GM12891 (cell line): ENCODE data around the gene ECI2.

ENCODE experiments used
- DNase-seq: peaks from one replicate; pipeline ENCODE4 v3.0.0; 2011; ENCODE audit warnings: low spot score; ENCODE audit not compliant: insufficient read length
- FAIRE-seq: peaks from 2 replicates; lab custom pipeline; 2011; peaks lifted over from hg19 to GRCh38; lab: Jason Lieb, UNC
- PAX5 ChIP-seq: IDR thresholded peaks from 2 replicates; pipeline ENCODE4 v1.6.1; 2011; ENCODE audit warnings: low read length, moderate library complexity, mild to moderate bottlenecking; ENCODE audit not compliant: insufficient read depth, severe bottlenecking
- POLR2A ChIP-seq: IDR thresholded peaks from 2 replicates; pipeline ENCODE4 v1.6.1; 2011; ENCODE audit warnings: low read depth, low read length, control low read depth
- POLR2AphosphoS5 ChIP-seq: IDR thresholded peaks from 2 replicates; pipeline ENCODE4 v1.6.1; 2011; ENCODE audit warnings: low read depth, low read length, control low read depth
- POU2F2 ChIP-seq: IDR thresholded peaks from 2 replicates; pipeline ENCODE4 v1.6.1; 2011; ENCODE audit warnings: low read depth, mild to moderate bottlenecking, control low read depth, low read length, moderate library complexity
- SPI1 ChIP-seq: IDR thresholded peaks from 2 replicates; pipeline ENCODE4 v1.6.1; 2011; ENCODE audit warnings: low read depth, low read length, control low read depth
- TAF1 ChIP-seq: IDR thresholded peaks from 2 replicates; pipeline ENCODE4 v1.6.1; 2011; ENCODE audit warnings: low read depth, low read length, control low read depth

Gene ECI2

DNA sequence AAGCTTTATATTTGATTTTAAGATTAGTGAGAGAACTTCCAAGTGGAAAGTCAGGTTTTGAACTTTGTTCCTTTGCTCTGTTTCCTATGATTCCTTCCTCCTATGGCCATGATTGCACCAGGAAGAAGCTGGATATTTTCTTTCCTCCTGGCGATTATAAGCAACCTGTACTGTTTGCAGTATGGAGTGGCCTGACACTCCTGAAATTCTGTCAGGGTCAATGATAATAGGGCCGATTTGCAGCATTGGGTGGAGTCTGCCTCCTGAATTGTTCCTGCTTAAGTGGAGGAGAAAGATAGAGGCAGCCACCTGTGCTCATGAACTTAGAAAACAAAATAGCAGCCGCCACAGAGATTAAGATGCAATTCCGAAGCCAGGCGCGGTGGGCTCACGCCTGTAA, 46.7 kb downstream of the ECI2 start:
- no peak for TF ChIP-seq TAF1
- TF ChIP-seq POLR2A = no peak
- no peak for TF ChIP-seq POLR2AphosphoS5
- no peak for TF ChIP-seq PAX5
- no peak for TF ChIP-seq SPI1
- no peak for DNase-seq
- no peak for FAIRE-seq

DNA sequence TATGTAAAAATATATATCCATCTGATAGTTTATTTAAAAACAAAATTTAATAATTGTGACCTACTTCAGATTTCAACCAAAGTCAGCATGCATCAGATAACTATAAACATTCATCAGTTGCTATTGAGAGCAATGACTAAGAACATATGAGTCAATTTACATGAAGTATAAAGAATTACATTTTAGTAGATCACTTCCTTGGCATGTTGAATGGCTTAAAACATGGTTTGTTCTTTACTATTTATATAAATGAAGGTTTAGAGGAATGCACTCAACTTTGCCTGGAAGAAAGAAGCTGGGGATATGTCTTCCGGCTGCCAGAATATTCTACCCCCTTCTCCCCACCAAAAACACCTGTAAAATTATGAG, 50.1 kb downstream of the ECI2 start:
- no peak for TF ChIP-seq POLR2AphosphoS5
- FAIRE-seq (no peak), DNase-seq (no peak)

DNA sequence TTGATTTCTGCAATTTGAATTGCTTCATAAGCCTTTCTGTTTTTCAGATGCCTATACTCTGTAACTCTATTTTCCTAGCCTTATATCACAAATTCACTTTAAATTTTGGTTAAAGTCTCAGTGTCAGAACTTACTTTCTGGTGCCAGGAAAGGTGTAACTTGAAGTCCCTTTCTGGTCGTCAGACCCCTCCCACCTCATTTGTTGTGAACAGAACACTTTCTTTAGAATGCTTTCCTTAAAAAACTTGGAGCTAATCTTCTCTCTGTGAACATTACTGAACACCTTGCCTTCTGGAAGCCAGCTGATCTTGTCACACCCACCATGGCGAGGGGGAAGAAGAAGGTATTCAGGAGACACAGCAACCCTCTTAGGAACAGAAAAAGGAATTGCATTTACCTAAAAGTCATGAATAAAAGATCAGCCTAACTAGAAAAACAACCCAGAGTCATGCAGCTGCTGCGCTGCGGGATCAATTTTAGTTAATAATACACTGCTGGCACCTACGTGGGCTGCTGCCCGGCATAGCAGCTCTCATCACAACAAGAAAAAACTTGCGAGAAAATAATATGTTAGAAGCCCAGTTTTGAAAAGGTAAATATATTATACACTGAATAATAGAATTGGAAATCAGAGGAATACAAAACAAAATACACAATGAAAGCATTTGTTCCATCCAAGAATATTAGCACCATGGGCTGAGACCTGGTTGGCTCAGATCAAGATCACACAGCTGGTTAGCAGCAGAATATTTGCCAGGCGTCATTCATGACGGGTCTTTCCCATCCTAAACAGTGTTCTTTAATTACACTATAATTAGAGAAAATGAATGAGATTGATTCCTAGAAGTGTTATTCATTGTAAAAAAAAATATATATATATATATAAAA, 50.7 kb downstream of the ECI2 start:
- FAIRE-seq (no peak), DNase-seq (no peak)
- TF ChIP-seq TAF1 (no peak), SPI1 (no peak), POLR2A (no peak), POLR2AphosphoS5 (no peak), PAX5 (no peak), POU2F2 (no peak)

DNA sequence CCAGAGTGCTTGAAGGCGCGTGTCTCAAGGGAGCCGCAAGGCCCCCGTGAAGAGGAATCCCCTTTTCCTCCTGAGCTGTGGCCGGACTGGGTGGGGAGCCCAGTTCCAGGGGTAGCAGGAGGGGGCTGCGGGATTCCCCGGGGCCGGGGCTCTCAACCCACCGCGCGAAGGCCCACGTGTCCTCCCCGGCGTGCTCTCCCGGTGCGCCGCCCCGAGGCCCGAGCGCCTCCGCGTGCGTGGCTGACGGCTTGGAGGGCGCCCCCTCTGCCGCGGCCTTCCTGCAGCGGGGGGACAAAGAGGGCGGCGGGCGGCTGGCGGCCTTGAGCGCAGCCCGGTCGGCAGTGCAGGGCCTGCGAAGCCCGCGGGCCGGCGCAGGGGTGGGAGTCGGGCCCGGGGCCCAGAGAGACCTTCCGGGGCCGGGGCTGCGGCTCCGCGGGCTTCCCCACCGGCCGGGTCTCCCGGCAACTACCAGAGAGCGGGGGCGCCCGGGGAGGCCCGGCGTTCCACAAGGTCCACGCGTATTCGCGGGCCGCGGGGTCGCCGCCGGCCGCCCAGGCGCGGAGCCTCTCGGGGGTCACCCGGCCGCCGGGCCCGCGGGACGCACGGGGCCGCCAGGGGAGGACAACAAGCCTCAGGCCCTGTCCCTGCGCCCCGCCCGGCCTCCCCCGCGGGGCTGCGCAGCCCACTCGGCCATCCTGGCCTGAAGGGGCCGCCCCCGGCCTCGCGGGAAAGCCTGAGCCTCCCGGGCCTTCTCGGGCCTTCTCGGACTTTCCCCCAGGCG, 56.5 kb downstream of the ECI2 start, which contains the start of gene FAM217A:
TSS of gene FAM217A (minus strand) at position 447 of the 781 bp plus-strand sequence. CDS start 1,723 bp downstream, outside the sequence.
- FAIRE-seq = no peak
- DNase-seq = no peak
- no peak for TF ChIP-seq PAX5
- TF ChIP-seq SPI1 = no peak
- no peak for TF ChIP-seq POLR2AphosphoS5
- TF ChIP-seq POU2F2 = no peak
- no peak for TF ChIP-seq TAF1
- TF ChIP-seq POLR2A = no peak

DNA sequence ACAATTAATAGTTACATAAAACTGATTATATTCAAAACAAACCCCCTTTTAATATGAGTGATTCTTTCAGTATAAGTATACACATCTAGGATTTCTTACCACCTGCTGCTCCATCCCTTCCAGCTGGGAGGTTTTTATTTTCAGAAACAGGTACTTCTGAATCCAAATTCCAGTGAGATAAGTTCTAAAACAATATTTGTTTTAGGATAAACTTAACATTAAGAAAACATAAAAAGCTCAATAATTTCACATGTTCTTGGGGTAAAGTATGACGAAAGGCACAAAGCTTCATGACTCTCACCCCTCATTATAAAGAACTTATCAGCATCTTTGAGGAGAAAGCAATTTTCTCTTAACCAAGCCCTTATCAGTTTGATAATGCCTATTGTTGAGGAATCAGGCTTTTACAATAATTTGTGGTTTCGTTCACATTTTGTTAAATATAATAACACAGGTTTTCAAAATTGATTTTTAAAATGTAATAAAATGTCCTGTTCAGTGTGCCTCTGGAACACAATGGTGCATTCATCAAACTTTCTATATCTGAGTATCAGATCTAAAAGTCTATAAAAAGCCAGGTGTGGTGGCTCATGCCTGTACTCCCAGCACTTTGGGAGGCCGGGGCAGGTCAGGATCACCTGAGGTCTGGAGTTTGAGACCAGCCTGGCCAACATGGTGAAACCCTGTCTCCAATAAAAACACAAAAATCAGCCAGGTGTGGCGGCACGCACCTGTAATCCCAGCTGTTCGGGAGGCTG, 60.7 kb downstream of the ECI2 start:
- DNase-seq (no peak), FAIRE-seq (no peak)
- no peak for TF ChIP-seq POU2F2
- no peak for TF ChIP-seq TAF1

DNA sequence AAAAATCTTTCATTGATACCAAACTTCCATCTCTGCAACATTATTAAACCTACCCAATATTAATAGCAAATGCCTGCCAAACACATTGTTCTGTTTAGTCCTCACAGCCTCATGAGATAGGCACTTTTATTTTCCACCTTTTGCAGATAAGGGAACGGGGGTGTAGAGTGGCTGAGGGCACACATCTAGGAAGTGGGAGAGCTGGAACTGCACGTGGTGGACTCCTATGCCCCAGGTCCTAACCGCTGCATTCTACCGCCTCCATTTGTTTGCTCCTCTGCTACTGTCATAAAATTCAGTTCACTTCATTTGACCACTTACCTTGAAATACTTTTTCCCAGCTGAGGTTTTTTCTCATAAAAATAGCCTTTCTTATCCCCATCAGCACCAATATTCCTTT, 64.0 kb downstream of the ECI2 start:
- TF ChIP-seq PAX5 = no peak
- TF ChIP-seq TAF1 = no peak
- TF ChIP-seq POU2F2 = no peak
- no peak for TF ChIP-seq POLR2A
- TF ChIP-seq SPI1 = no peak
- no peak for TF ChIP-seq POLR2AphosphoS5

DNA sequence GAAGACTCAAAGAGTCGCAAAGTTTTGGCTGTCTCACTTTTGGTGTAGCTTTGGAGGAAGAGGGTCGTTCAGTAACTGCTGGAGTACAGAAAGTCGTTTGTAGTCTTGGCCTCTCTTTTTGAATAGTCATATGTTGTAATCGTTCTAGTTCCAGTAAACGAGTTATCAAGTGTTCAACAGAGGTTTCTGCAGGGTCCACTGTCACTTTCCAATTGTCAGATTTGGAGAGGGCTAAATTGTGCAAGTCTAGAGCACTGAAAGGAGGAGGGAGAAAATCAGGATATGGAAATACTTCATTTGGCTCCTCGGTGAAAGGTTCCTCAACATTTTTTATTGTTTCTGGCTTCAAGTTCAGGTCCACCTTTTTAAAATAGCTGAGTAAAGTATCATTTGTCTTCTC, 66.2 kb downstream of the ECI2 start:
- TF ChIP-seq POLR2AphosphoS5 = no peak
- TF ChIP-seq PAX5 = no peak
- TF ChIP-seq POU2F2 = no peak
- no peak for TF ChIP-seq TAF1
- TF ChIP-seq SPI1 = no peak
- TF ChIP-seq POLR2A = no peak
- no peak for DNase-seq
- FAIRE-seq = no peak

More for the DNA sequence above, 64.0 kb downstream of the ECI2 start:
- DNase-seq = no peak
- no peak for FAIRE-seq

DNA sequence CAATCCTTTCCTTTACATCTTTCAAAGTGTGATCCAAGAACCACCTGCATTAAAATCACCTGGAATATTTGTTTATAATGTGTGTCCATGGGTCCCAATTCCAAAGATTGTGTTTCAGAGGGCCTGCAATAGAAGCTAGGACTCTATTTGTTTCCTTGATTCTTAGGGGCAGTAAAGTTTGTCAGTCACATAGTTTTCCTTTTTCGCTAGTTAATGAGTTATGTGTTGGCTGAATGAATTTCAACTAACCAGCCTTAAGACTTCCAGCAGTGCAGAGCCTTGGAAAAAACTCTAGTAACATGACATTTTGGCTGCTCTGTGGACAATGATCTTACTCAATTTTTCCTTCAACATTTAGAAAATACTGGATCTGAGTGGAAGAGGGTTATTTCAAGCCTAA, 67.7 kb downstream of the ECI2 start:
- FAIRE-seq = no peak
- TF ChIP-seq POLR2A (no peak), POLR2AphosphoS5 (no peak), PAX5 (no peak), SPI1 (no peak), TAF1 (no peak), POU2F2 (no peak)
- DNase-seq = no peak
